Measurements from ENCODE around the gene POLR2A.

DNA sequence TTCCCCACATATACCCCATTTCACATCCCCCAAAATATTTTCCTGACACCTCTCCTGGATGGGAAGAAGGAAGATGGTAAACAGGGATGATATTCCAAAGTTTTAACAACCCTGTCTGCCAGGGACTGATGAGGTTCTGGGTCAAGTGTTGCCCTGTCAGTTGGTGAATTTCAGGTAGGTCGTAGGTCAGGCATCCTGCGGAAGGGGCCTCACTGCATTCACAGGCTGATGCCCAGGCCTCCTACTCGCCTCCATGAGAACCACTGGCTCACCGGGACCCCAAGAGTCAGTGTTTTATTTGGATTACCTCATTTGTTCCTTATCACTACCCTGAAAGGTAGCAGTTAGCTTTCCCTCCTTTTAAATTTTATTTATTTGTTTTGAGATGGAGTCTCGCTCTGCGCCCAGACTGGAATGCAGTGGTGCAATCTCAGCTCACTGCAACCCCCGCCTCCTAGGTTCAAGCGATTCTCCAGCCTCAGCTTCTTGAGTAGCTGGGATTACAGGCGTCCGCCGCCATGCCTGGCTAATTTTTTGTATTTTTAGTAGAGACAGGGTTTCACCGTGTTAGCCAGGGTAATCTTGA, 15.3 kb upstream of the POLR2A start:
- TF ChIP-seq POLR2A (IDR thresholded peaks at IDR 0.05) = no peak
- TF ChIP-seq, protein P1, sequence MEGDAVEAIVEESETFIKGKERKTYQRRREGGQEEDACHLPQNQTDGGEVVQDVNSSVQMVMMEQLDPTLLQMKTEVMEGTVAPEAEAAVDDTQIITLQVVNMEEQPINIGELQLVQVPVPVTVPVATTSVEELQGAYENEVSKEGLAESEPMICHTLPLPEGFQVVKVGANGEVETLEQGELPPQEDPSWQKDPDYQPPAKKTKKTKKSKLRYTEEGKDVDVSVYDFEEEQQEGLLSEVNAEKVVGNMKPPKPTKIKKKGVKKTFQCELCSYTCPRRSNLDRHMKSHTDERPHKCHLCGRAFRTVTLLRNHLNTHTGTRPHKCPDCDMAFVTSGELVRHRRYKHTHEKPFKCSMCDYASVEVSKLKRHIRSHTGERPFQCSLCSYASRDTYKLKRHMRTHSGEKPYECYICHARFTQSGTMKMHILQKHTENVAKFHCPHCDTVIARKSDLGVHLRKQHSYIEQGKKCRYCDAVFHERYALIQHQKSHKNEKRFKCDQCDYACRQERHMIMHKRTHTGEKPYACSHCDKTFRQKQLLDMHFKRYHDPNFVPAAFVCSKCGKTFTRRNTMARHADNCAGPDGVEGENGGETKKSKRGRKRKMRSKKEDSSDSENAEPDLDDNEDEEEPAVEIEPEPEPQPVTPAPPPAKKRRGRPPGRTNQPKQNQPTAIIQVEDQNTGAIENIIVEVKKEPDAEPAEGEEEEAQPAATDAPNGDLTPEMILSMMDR (IDR thresholded peaks at IDR 0.05) = no peak

Data from esophagus squamous epithelium (tissue), 4 donors.